ENCODE results near the gene GPR157. TPM values are rescaled to one million over a fixed set of nuclear protein-coding genes. Genes with fewer than 3 reads are reported as not detected.
"Not testable (repeated sequence)": the region's sequence is repeated elsewhere in the genome, so short reads cannot be mapped to it uniquely, and the experiment has no call there.

GPR157 gene
- total RNA-seq, 1 donor: 5.4 TPM

DNA sequence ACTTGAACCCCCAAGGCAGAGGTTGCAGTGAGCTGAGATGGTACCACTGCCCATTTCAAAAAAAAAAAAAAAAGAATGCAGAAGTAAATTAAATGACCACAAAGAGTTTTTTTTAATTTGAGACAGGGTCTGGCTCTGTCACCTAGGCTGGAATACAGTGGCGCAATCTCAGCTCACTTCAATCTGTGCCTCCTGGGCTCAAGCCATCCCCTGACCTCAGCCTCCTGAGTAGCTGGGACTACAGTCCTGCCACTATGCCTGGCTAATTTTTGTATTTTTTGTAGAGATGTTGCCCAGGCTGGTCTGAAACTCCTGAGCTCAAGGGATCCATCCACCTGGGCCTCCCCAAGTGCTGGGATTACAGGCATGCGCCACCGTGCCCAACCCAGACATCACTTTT, 20.2 kb upstream of the GPR157 start:
- DNase-seq (ENCODE audit: insufficient read length, low spot score, missing footprints): no peak
- H3K36me3 ChIP-seq (ENCODE audit: insufficient read depth, low read length): peaks cover 55% of the 10 kb centered on the region
- H3K4me2 ChIP-seq (ENCODE audit: insufficient read depth, low read length): no peak overlapping the region
- H3K27ac ChIP-seq (ENCODE audit: low read depth, low read length): peak overlapping the region; percentile 67
- TF ChIP-seq, protein P1, sequence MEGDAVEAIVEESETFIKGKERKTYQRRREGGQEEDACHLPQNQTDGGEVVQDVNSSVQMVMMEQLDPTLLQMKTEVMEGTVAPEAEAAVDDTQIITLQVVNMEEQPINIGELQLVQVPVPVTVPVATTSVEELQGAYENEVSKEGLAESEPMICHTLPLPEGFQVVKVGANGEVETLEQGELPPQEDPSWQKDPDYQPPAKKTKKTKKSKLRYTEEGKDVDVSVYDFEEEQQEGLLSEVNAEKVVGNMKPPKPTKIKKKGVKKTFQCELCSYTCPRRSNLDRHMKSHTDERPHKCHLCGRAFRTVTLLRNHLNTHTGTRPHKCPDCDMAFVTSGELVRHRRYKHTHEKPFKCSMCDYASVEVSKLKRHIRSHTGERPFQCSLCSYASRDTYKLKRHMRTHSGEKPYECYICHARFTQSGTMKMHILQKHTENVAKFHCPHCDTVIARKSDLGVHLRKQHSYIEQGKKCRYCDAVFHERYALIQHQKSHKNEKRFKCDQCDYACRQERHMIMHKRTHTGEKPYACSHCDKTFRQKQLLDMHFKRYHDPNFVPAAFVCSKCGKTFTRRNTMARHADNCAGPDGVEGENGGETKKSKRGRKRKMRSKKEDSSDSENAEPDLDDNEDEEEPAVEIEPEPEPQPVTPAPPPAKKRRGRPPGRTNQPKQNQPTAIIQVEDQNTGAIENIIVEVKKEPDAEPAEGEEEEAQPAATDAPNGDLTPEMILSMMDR (IDR thresholded peaks at IDR 0.05; ENCODE audit: extremely low read depth, low read depth, low read length): no peak
- H2AFZ ChIP-seq (ENCODE audit: low read length): no peak overlapping the region
- no peak overlapping the region for H3K4me3 ChIP-seq (ENCODE audit: insufficient read depth, low read length)
- H3K9me3 ChIP-seq (ENCODE audit: low read depth, low read length): no peaks in the 10 kb centered on the region
- H3K4me1 ChIP-seq (ENCODE audit: insufficient read depth, low read length): peaks cover 24% of the 10 kb centered on the region
- H3K79me2 ChIP-seq (ENCODE audit: insufficient read depth, low read length): peaks cover 50% of the 10 kb centered on the region
- H4K20me1 ChIP-seq (ENCODE audit: insufficient read depth, low read length): peaks cover 30% of the 10 kb centered on the region
- H3K27me3 ChIP-seq (ENCODE audit: insufficient read depth, low read length): no peaks in the 10 kb centered on the region

DNA sequence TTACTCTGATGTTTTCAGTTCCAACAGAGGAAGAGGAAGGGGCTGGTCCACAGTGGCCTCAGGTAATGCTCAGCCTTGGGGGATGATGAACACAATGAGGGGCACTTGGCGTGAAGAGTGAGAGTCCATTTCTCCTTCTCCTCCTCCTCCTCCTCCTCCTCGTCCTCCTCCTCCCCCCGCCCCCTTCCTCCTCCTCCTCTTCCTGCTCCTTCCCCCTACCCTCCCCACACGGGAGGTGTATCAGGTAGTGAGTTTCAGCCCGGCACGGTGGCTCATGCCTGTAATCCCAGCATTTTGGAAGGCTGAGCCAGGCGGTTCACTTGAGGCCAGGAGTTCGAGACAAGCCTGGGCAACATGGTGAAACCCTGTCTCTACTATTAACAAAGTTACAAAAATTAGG, 17.3 kb upstream of the GPR157 start:
- Histone ChIP-seq H3K4me2 (ENCODE audit: insufficient read depth, low read length) (no peak overlapping the region), H2AFZ (ENCODE audit: low read length) (no peak overlapping the region), H3K27ac (ENCODE audit: low read depth, low read length) (peak overlapping the region; percentile 68), H3K9me3 (ENCODE audit: low read depth, low read length) (no peaks in the 10 kb centered on the region), H3K4me1 (ENCODE audit: insufficient read depth, low read length) (peaks cover 29% of the 10 kb centered on the region), H3K36me3 (ENCODE audit: insufficient read depth, low read length) (peaks cover 33% of the 10 kb centered on the region), H3K27me3 (ENCODE audit: insufficient read depth, low read length) (no peaks in the 10 kb centered on the region), H3K4me3 (ENCODE audit: insufficient read depth, low read length) (no peak overlapping the region), H3K79me2 (ENCODE audit: insufficient read depth, low read length) (peaks cover 22% of the 10 kb centered on the region), H4K20me1 (ENCODE audit: insufficient read depth, low read length) (peaks cover 15% of the 10 kb centered on the region)
- TF ChIP-seq, protein P1 (IDR thresholded peaks at IDR 0.05; ENCODE audit: extremely low read depth, low read depth, low read length): no peak
- DNase-seq (ENCODE audit: insufficient read length, low spot score, missing footprints): no peak

DNA sequence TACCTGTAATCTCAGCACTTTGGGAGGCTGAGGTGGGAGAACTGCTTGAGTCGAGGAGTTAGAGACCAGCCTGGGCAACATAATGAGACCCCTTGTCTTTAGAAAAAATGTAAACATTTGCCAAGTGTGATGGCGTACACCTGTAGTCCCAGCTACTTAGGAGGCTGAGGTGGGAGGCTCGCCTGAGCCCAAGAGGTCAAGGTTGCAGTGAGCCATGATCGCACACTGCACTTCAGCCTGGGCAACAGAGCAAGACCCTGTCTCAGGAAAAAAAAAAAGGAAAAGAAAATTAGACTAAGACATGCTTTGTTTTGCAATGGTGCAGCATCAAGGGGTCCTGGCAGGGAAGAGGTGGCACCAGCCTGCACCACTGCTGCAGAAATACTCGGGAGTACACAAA, 16.8 kb upstream of the GPR157 start:
- peaks cover 29% of the 10 kb centered on the region for H3K36me3 ChIP-seq (ENCODE audit: insufficient read depth, low read length)
- no peak overlapping the region for H3K4me3 ChIP-seq (ENCODE audit: insufficient read depth, low read length)
- H3K79me2 ChIP-seq (ENCODE audit: insufficient read depth, low read length): peaks cover 18% of the 10 kb centered on the region
- TF ChIP-seq, protein P1 (IDR thresholded peaks at IDR 0.05; ENCODE audit: extremely low read depth, low read depth, low read length): no peak
- H4K20me1 ChIP-seq (ENCODE audit: insufficient read depth, low read length): peaks cover 11% of the 10 kb centered on the region
- no peaks in the 10 kb centered on the region for H3K27me3 ChIP-seq (ENCODE audit: insufficient read depth, low read length)
- DNase-seq (ENCODE audit: insufficient read length, low spot score, missing footprints): no peak
- no peak overlapping the region for H3K4me2 ChIP-seq (ENCODE audit: insufficient read depth, low read length)
- no peaks in the 10 kb centered on the region for H3K9me3 ChIP-seq (ENCODE audit: low read depth, low read length)
- H2AFZ ChIP-seq (ENCODE audit: low read length): no peak overlapping the region
- H3K27ac ChIP-seq (ENCODE audit: low read depth, low read length): peak overlapping the region; percentile 68
- H3K4me1 ChIP-seq (ENCODE audit: insufficient read depth, low read length): peaks cover 28% of the 10 kb centered on the region

DNA sequence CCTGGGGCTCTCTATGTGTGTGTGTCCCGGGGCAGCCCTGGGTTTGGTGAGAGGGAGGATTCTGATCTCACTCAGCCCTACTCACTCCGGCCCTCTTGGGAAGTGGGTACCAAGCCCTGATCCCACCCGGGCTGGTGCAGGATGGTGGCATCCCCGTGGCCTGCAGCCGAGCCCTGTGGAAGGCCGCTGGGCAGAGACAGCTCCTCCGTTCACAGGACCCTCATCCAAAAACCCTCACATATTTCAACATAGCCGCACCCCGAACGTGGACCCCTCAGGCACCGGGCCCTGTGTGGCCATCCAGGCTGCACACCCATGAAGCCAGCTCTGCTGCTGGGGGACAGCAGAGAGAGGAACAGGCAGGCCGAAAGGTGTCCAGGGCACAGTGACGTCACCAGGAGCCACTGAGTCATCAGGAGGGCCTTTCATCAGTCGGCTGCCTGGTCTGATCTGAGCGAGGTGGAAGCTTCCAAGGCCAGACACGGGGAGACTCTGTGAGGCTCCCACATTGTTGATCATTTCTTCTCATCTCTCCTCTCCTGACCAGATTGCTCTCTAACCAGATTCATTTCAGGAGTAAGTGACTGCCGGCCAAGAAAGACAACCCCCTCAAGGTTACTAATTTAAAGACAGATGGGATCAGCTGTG, 16.2 kb upstream of the GPR157 start:
- Histone ChIP-seq H3K79me2 (ENCODE audit: insufficient read depth, low read length) (peaks cover 12% of the 10 kb centered on the region), H3K4me2 (ENCODE audit: insufficient read depth, low read length) (no peak overlapping the region), H3K4me3 (ENCODE audit: insufficient read depth, low read length) (no peak overlapping the region), H3K27ac (ENCODE audit: low read depth, low read length) (peak overlapping the region; percentile 68), H3K27me3 (ENCODE audit: insufficient read depth, low read length) (no peaks in the 10 kb centered on the region), H2AFZ (ENCODE audit: low read length) (no peak overlapping the region), H3K9me3 (ENCODE audit: low read depth, low read length) (no peaks in the 10 kb centered on the region), H3K4me1 (ENCODE audit: insufficient read depth, low read length) (peaks cover 22% of the 10 kb centered on the region), H4K20me1 (ENCODE audit: insufficient read depth, low read length) (peaks cover 6% of the 10 kb centered on the region), H3K36me3 (ENCODE audit: insufficient read depth, low read length) (peaks cover 24% of the 10 kb centered on the region)
- peak; percentile 82 for DNase-seq (ENCODE audit: insufficient read length, low spot score, missing footprints)
- TF ChIP-seq, protein P1 (IDR thresholded peaks at IDR 0.05; ENCODE audit: extremely low read depth, low read depth, low read length): no peak

DNA sequence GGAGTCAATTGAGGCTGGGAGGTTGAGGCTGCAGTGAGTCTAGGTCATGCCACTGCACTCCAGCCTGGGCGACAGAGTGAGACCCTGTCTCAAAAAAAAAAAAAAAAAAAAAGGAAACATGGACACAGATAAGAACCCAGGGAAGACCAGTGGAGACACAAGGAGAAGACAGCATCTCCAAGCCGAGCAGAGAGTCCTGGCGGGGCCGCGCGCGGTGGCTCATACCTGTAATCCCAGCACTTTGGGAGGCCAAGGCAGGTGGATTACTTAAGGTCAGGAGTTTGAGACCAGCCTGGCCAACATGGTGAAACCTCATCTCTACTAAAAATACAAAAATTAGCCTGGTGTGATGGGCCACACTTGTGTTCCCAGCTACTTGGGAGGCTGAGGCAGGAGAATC, 15.6 kb upstream of the GPR157 start:
- not testable (repeated sequence) for H3K4me3 ChIP-seq (ENCODE audit: insufficient read depth, low read length); H4K20me1 ChIP-seq (ENCODE audit: insufficient read depth, low read length); H3K79me2 ChIP-seq (ENCODE audit: insufficient read depth, low read length); DNase-seq (ENCODE audit: insufficient read length, low spot score, missing footprints); H3K27me3 ChIP-seq (ENCODE audit: insufficient read depth, low read length); H3K9me3 ChIP-seq (ENCODE audit: low read depth, low read length); H2AFZ ChIP-seq (ENCODE audit: low read length); H3K4me2 ChIP-seq (ENCODE audit: insufficient read depth, low read length)
- Histone ChIP-seq H3K27ac (ENCODE audit: low read depth, low read length) (peak overlapping the region; percentile 68), H3K4me1 (ENCODE audit: insufficient read depth, low read length) (peaks cover 16% of the 10 kb centered on the region), H3K36me3 (ENCODE audit: insufficient read depth, low read length) (peaks cover 24% of the 10 kb centered on the region)
